NB4 (cell line): Measurements from ENCODE around the gene ANTXR1.

ENCODE experiments used
- POLR2A ChIP-seq: IDR thresholded peaks from 2 replicates; pipeline ENCODE4 v1.6.1; 2011; ENCODE audit warnings: mild to moderate bottlenecking; ENCODE audit not compliant: insufficient read length; ENCODE audit errors: extremely low read depth
- TF ChIP-seq, protein P1 (sequence below): IDR thresholded peaks from one replicate; pipeline ENCODE4 v1.5.1; 2012; ENCODE audit warnings: low read depth, low read length

- TF ChIP-seq, protein P1, sequence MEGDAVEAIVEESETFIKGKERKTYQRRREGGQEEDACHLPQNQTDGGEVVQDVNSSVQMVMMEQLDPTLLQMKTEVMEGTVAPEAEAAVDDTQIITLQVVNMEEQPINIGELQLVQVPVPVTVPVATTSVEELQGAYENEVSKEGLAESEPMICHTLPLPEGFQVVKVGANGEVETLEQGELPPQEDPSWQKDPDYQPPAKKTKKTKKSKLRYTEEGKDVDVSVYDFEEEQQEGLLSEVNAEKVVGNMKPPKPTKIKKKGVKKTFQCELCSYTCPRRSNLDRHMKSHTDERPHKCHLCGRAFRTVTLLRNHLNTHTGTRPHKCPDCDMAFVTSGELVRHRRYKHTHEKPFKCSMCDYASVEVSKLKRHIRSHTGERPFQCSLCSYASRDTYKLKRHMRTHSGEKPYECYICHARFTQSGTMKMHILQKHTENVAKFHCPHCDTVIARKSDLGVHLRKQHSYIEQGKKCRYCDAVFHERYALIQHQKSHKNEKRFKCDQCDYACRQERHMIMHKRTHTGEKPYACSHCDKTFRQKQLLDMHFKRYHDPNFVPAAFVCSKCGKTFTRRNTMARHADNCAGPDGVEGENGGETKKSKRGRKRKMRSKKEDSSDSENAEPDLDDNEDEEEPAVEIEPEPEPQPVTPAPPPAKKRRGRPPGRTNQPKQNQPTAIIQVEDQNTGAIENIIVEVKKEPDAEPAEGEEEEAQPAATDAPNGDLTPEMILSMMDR = no peak
- no peak for TF ChIP-seq POLR2A
Observed at GRCh38 chr2:69113627-69114026, 100.6 kb downstream of the ANTXR1 start.
